ENCODE data around the gene AP1S1.

The AP1S1 gene

GRCh38 chr7:101151908-101152651, 2.2 kb upstream of the AP1S1 start:
- Histone ChIP-seq H3K27me3 (ENCODE audit: control insufficient read depth, low read length) (peaks cover 34% of the 10 kb centered on the region), H3K4me1 (ENCODE audit: control insufficient read depth, low read length) (peaks cover 20% of the 10 kb centered on the region), H3K27ac (ENCODE audit: low read depth, low read length) (no peak overlapping the region), H3K9me2 (replicated peaks; ENCODE audit: control insufficient read depth, low read length) (no peaks in the 10 kb centered on the region), H3K36me3 (ENCODE audit: control insufficient read depth, low read length) (peaks cover 12% of the 10 kb centered on the region), H3K4me2 (ENCODE audit: low read length) (no peak overlapping the region), H3K79me2 (ENCODE audit: control insufficient read depth, low read length) (peaks cover 20% of the 10 kb centered on the region), H3K4me3 (ENCODE audit: low read length) (no peak overlapping the region), H4K20me1 (ENCODE audit: control insufficient read depth, insufficient read depth, low read depth, low read length) (no peaks in the 10 kb centered on the region), H3K9me3 (ENCODE audit: control insufficient read depth, insufficient read depth, low read length) (no peaks in the 10 kb centered on the region), H3F3A (ENCODE audit: control insufficient read depth, insufficient read depth) (peaks cover 15% of the 10 kb centered on the region)
- TF ChIP-seq CTCF (IDR thresholded peaks at IDR 0.05; ENCODE audit: low read depth, low read length, poor library complexity, severe bottlenecking): no peak
- TF ChIP-seq EZH2phosphoT487 (IDR thresholded peaks at IDR 0.05; ENCODE audit: borderline replicate concordance, low read length): no peak

GRCh38 chr7:101154693-101155102, 422 bp downstream of the AP1S1 start:
- Histone ChIP-seq H3K79me2 (ENCODE audit: control insufficient read depth, low read length) (peaks cover 20% of the 10 kb centered on the region), H3K4me3 (ENCODE audit: low read length) (peak overlapping the region; percentile 83), H3K9me2 (replicated peaks; ENCODE audit: control insufficient read depth, low read length) (no peaks in the 10 kb centered on the region), H3K27me3 (ENCODE audit: control insufficient read depth, low read length) (peaks cover 12% of the 10 kb centered on the region), H3K4me2 (ENCODE audit: low read length) (peak overlapping the region; percentile 96), H3K4me1 (ENCODE audit: control insufficient read depth, low read length) (peaks cover 20% of the 10 kb centered on the region), H4K20me1 (ENCODE audit: control insufficient read depth, insufficient read depth, low read depth, low read length) (no peaks in the 10 kb centered on the region), H3K9me3 (ENCODE audit: control insufficient read depth, insufficient read depth, low read length) (no peaks in the 10 kb centered on the region), H3F3A (ENCODE audit: control insufficient read depth, insufficient read depth) (peaks cover 20% of the 10 kb centered on the region), H3K36me3 (ENCODE audit: control insufficient read depth, low read length) (peaks cover 32% of the 10 kb centered on the region), H3K27ac (ENCODE audit: low read depth, low read length) (peak overlapping the region; percentile 51)
- TF ChIP-seq EZH2phosphoT487 (IDR thresholded peaks at IDR 0.05; ENCODE audit: borderline replicate concordance, low read length): no peak
- peak; percentile 11 for TF ChIP-seq CTCF (IDR thresholded peaks at IDR 0.05; ENCODE audit: low read depth, low read length, poor library complexity, severe bottlenecking)

GRCh38 chr7:101155303-101155702, 1.0 kb downstream of the AP1S1 start:
- H3K4me1 ChIP-seq (ENCODE audit: control insufficient read depth, low read length): peaks cover 20% of the 10 kb centered on the region
- peaks cover 37% of the 10 kb centered on the region for H3K36me3 ChIP-seq (ENCODE audit: control insufficient read depth, low read length)
- no peaks in the 10 kb centered on the region for H3K9me3 ChIP-seq (ENCODE audit: control insufficient read depth, insufficient read depth, low read length)
- no peaks in the 10 kb centered on the region for H3K9me2 ChIP-seq (replicated peaks; ENCODE audit: control insufficient read depth, low read length)
- H3K4me2 ChIP-seq (ENCODE audit: low read length): peak overlapping the region; percentile 96
- H3K27me3 ChIP-seq (ENCODE audit: control insufficient read depth, low read length): peaks cover 12% of the 10 kb centered on the region
- peaks cover 20% of the 10 kb centered on the region for H3K79me2 ChIP-seq (ENCODE audit: control insufficient read depth, low read length)
- peak overlapping the region; percentile 83 for H3K4me3 ChIP-seq (ENCODE audit: low read length)
- TF ChIP-seq EZH2phosphoT487 (IDR thresholded peaks at IDR 0.05; ENCODE audit: borderline replicate concordance, low read length) (no peak), CTCF (IDR thresholded peaks at IDR 0.05; ENCODE audit: low read depth, low read length, poor library complexity, severe bottlenecking) (no peak)
- H3K27ac ChIP-seq (ENCODE audit: low read depth, low read length): peak overlapping the region; percentile 51
- no peaks in the 10 kb centered on the region for H4K20me1 ChIP-seq (ENCODE audit: control insufficient read depth, insufficient read depth, low read depth, low read length)
- peaks cover 20% of the 10 kb centered on the region for H3F3A ChIP-seq (ENCODE audit: control insufficient read depth, insufficient read depth)

All from DOHH2 (cell line).